Trophoblast cell (in vitro differentiated cells and primary cell): ENCODE data around the gene RANBP10.

ENCODE experiments used
- DNase-seq, 2 donors: peaks; one replicate each; pipeline ENCODE4 v3.0.0-alpha.2; 2016
- H2AFZ ChIP-seq: 2 replicates; pipeline ENCODE4 v1.6.1; 2013; ENCODE audit warnings: low read length, moderate library complexity, mild to moderate bottlenecking; ENCODE audit not compliant: insufficient read depth, poor library complexity
- H2AK5ac ChIP-seq: 2 replicates; pipeline ENCODE4 v1.6.1; 2013; ENCODE audit warnings: mild to moderate bottlenecking, low read length
- H2BK120ac ChIP-seq: 2 replicates; pipeline ENCODE4 v1.6.1; 2013; ENCODE audit warnings: low read length, mild to moderate bottlenecking, moderate library complexity; ENCODE audit not compliant: insufficient read depth, poor library complexity
- H2BK12ac ChIP-seq: 2 replicates; pipeline ENCODE4 v1.6.1; 2013; ENCODE audit warnings: mild to moderate bottlenecking, low read length, moderate library complexity
- H2BK5ac ChIP-seq: 2 replicates; pipeline ENCODE4 v1.6.1; 2013; ENCODE audit warnings: low read length, low read depth, moderate library complexity, mild to moderate bottlenecking; ENCODE audit not compliant: poor library complexity
- H3K14ac ChIP-seq: 2 replicates; pipeline ENCODE4 v1.6.1; 2013; ENCODE audit warnings: mild to moderate bottlenecking, low read length
- H3K18ac ChIP-seq: 2 replicates; pipeline ENCODE4 v1.6.1; 2013; ENCODE audit warnings: mild to moderate bottlenecking, low read length
- H3K23ac ChIP-seq: 2 replicates; pipeline ENCODE4 v1.6.1; 2013; ENCODE audit warnings: low read length
- H3K27ac ChIP-seq: 2 replicates; pipeline ENCODE4 v1.5.1; 2013; ENCODE audit warnings: low read depth, mild to moderate bottlenecking, inconsistent platforms, low read length, moderate library complexity
- H3K27me3 ChIP-seq: 2 replicates; pipeline ENCODE4 v1.6.1; 2013; ENCODE audit warnings: inconsistent platforms, mild to moderate bottlenecking, low read length, moderate library complexity; ENCODE audit not compliant: insufficient read depth
- H3K36me3 ChIP-seq, 2 experiments: 1 replicate in 1 of 2; 2 replicates in 1 of 2; pipeline ENCODE4 v1.6.1; 2013; ENCODE audit warnings: low read length in 2 of 2, mild to moderate bottlenecking in 2 of 2, moderate library complexity in 1 of 2; ENCODE audit not compliant: insufficient read depth in 2 of 2, control insufficient read depth in 1 of 2
- H3K4ac ChIP-seq: 2 replicates; pipeline ENCODE4 v1.6.1; 2013; ENCODE audit warnings: low read depth, mild to moderate bottlenecking, low read length, moderate library complexity
- H3K4me1 ChIP-seq, 2 experiments: 1 replicate in 1 of 2; 2 replicates in 1 of 2; pipeline ENCODE4 v1.6.1; 2013; ENCODE audit warnings: low read length in 2 of 2, mild to moderate bottlenecking in 2 of 2, moderate library complexity in 1 of 2; ENCODE audit not compliant: insufficient read depth in 2 of 2, control insufficient read depth in 1 of 2
- H3K4me2 ChIP-seq: 2 replicates; pipeline ENCODE4 v1.6.1; 2013; ENCODE audit warnings: inconsistent platforms, mild to moderate bottlenecking, low read length, moderate library complexity
- H3K4me3 ChIP-seq: 2 replicates; pipeline ENCODE4 v1.5.1; 2013; ENCODE audit warnings: mild to moderate bottlenecking, low read depth, low read length, inconsistent platforms
- H3K79me1 ChIP-seq: one replicate; pipeline ENCODE4 v1.6.1; 2013; ENCODE audit warnings: low read length
- H3K79me2 ChIP-seq: 2 replicates; pipeline ENCODE4 v1.6.1; 2013; ENCODE audit warnings: low read length, mild to moderate bottlenecking; ENCODE audit not compliant: control insufficient read depth, insufficient read depth, poor library complexity
- H3K9ac ChIP-seq: 2 replicates; pipeline ENCODE4 v1.6.1; 2013; ENCODE audit warnings: mild to moderate bottlenecking, low read length
- H3K9me3 ChIP-seq: 2 replicates; pipeline ENCODE4 v1.6.1; 2013; ENCODE audit warnings: low read depth, mild to moderate bottlenecking, control low read depth, inconsistent platforms, low read length; ENCODE audit not compliant: insufficient read depth
- H4K12ac ChIP-seq: 2 replicates; pipeline ENCODE4 v1.6.1; 2013; ENCODE audit warnings: low read depth, mild to moderate bottlenecking, low read length, moderate library complexity
- H4K8ac ChIP-seq: 2 replicates; pipeline ENCODE4 v1.6.1; 2013; ENCODE audit warnings: low read depth, mild to moderate bottlenecking, low read length, moderate library complexity
- H4K91ac ChIP-seq: one replicate; pipeline ENCODE4 v1.6.1; 2013; ENCODE audit warnings: low read depth, mild to moderate bottlenecking, low read length, moderate library complexity
- WGBS: extraction: QIAGEN DNeasy Blood & Tissue Kit; methylation state at CpG from one replicate; pipeline ENCODE4 v1.1.7; 2013; ENCODE audit warnings: missing lambda C conversion rate; ENCODE audit not compliant: insufficient read length, insufficient coverage; ENCODE audit errors: extremely low coverage; 5-methylcytosine and 5-hydroxymethylcytosine counted together

RANBP10 gene

GRCh38 chr16:67844497-67844896 lies 38.1 kb upstream of the RANBP10 start:
- H2BK12ac ChIP-seq, result no peak overlapping the region
- no peak overlapping the region for H2AK5ac ChIP-seq
- H3K4ac ChIP-seq, result no peak overlapping the region
- H2BK5ac ChIP-seq, result no peak overlapping the region
- H3K4me2 ChIP-seq, result no peak overlapping the region
- no peak overlapping the region for H3K27ac ChIP-seq
- no peak overlapping the region for H3K4me3 ChIP-seq
- H4K8ac ChIP-seq, result no peak overlapping the region
- DNase-seq, result peak in 1 of 2 donors; percentile 28
- no peak overlapping the region for H2BK120ac ChIP-seq
- no CpG with 5 or more reads among the region's 4 CpGs for WGBS
- H4K12ac ChIP-seq, result no peak overlapping the region
- peaks cover 21 to 25% of the 10 kb centered on the region in 2 experiments for H3K4me1 ChIP-seq
- peaks cover 19% of the 10 kb centered on the region for H3K79me1 ChIP-seq
- H3K18ac ChIP-seq, result no peak overlapping the region
- H3K23ac ChIP-seq, result no peak overlapping the region
- H3K9ac ChIP-seq, result no peak overlapping the region
- H3K9me3 ChIP-seq, result no peaks in the 10 kb centered on the region
- H3K14ac ChIP-seq, result no peak overlapping the region
- peaks cover 21% of the 10 kb centered on the region for H3K79me2 ChIP-seq
- no peak overlapping the region for H2AFZ ChIP-seq
- no peak overlapping the region for H4K91ac ChIP-seq
- H3K27me3 ChIP-seq, result no peaks in the 10 kb centered on the region
- peaks cover 2 to 16% of the 10 kb centered on the region in 2 experiments for H3K36me3 ChIP-seq

DNA sequence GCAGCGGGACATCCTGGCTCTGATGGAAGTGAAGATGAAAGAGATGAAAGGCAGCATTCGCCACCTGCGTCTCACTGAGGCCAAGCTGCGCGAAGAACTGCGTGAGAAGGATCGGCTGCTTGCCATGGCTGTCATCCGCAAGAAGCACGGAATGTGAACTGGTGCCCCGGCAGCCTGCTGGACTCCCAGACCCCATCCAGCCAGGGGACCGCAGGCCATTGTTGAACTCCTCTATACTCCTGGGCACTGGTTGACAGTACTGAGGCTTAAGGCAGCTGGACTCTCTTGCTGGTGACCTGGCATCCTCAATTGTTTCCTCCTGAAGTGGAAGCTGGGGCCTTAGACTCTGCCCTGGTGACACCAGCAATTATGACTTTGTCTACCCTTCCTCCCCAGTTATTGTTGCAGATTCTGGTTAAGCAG lies 37.0 kb upstream of the RANBP10 start:
- H3K4ac ChIP-seq, result peak overlapping the region; percentile 43
- no peak overlapping the region for H2BK5ac ChIP-seq
- H3K36me3 ChIP-seq, result peaks cover 2 to 9% of the 10 kb centered on the region in 2 experiments
- peak overlapping the region; percentile 6 for H3K18ac ChIP-seq
- no peaks in the 10 kb centered on the region for H3K9me3 ChIP-seq
- H2AFZ ChIP-seq, result no peak overlapping the region
- H3K4me3 ChIP-seq, result peak overlapping the region; percentile 87
- no peak overlapping the region for H3K27ac ChIP-seq
- peaks cover 20 to 25% of the 10 kb centered on the region in 2 experiments for H3K4me1 ChIP-seq
- peak overlapping the region; percentile 14 for H3K9ac ChIP-seq
- H3K23ac ChIP-seq, result no peak overlapping the region
- no peak overlapping the region for H2BK120ac ChIP-seq
- H4K91ac ChIP-seq, result no peak overlapping the region
- peak overlapping the region; percentile 99 for H3K4me2 ChIP-seq
- no CpG with 5 or more reads among the region's 11 CpGs for WGBS
- peaks cover 19% of the 10 kb centered on the region for H3K79me1 ChIP-seq
- H3K27me3 ChIP-seq, result no peaks in the 10 kb centered on the region
- peaks cover 15% of the 10 kb centered on the region for H3K79me2 ChIP-seq
- H2BK12ac ChIP-seq, result no peak overlapping the region
- H4K8ac ChIP-seq, result no peak overlapping the region
- H3K14ac ChIP-seq, result no peak overlapping the region
- peak in 1 of 2 donors; percentile 31 for DNase-seq
- no peak overlapping the region for H2AK5ac ChIP-seq
- H4K12ac ChIP-seq, result no peak overlapping the region

DNA sequence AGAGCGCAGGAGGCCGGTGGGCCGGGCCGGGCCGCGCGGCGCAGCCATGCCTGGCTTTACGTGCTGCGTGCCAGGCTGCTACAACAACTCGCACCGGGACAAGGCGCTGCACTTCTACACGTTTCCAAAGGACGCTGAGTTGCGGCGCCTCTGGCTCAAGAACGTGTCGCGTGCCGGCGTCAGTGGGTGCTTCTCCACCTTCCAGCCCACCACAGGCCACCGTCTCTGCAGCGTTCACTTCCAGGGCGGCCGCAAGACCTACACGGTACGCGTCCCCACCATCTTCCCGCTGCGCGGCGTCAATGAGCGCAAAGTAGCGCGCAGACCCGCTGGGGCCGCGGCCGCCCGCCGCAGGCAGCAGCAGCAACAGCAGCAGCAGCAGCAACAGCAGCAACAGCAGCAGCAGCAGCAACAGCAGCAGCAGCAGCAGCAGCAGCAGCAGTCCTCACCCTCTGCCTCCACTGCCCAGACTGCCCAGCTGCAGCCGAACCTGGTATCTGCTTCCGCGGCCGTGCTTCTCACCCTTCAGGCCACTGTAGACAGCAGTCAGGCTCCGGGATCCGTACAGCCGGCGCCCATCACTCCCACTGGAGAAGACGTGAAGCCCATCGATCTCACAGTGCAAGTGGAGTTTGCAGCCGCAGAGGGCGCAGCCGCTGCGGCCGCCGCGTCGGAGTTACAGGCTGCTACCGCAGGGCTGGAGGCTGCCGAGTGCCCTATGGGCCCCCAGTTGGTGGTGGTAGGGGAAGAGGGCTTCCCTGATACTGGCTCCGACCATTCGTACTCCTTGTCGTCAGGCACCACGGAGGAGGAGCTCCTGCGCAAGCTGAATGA lies 36.4 kb upstream of the RANBP10 start:
- Histone ChIP-seq H3K9ac (peak overlapping the region; percentile 82), H3K14ac (peak overlapping the region; percentile 3), H3K18ac (peak overlapping the region; percentile 20), H3K4me2 (peak overlapping the region; percentile 99), H2AK5ac (no peak overlapping the region), H3K4me3 (peak overlapping the region; percentile 87), H3K79me2 (peaks cover 9% of the 10 kb centered on the region), H4K8ac (peak overlapping the region; percentile 25), H4K12ac (peak overlapping the region; percentile 0), H3K4me1 (peaks cover 16 to 22% of the 10 kb centered on the region in 2 experiments), H2BK12ac (no peak overlapping the region), H3K27me3 (no peaks in the 10 kb centered on the region), H3K23ac (no peak overlapping the region), H2BK5ac (no peak overlapping the region), H2BK120ac (no peak overlapping the region), H3K4ac (no peak overlapping the region), H3K27ac (peak overlapping the region; percentile 99), H3K9me3 (no peaks in the 10 kb centered on the region), H4K91ac (peak overlapping the region; percentile 95), H2AFZ (peak overlapping the region; percentile 9), H3K36me3 (peaks cover 2 to 9% of the 10 kb centered on the region in 2 experiments), H3K79me1 (peaks cover 16% of the 10 kb centered on the region)
- peak; percentile 14 to 54 for DNase-seq
- WGBS, result no CpG with 5 or more reads among the region's 67 CpGs

DNA sequence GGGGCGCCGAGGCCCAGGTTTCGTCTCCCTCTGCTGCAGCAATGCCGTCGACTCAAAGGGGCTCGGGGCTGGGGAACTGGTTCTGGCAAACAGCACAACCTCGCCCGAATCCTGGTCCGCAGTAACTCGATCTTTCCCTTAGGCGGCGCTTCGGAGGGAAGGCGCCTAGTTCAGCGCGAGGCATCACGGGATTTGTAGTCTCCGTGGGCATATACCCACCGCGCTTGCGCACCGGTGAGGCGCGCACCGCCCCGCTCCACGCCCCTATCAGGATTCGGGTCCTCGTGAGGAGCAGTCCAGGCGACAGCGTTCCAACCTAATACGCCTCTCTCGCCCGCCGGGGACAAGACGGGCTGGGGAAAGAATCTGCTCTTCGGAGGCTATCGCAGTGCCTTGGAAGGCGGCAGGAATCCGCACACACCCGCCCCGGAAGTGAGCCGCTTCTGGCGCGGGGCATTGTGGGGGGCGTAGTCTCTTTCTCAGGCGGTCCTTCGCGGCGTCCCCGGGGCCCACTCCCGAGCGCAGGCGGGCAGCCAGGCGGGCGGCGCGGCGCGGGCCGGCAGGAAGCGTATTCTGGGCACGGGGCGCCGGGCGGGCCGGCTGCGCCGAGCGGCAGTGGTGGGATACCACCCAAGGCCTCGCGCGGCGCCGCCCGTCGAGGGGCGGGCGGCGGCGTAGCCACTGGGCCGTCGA lies 35.6 kb upstream of the RANBP10 start, which contains the start of gene THAP11:
TSS of gene THAP11 (plus strand) at position 505 of the 693 bp plus-strand sequence. CDS start 235 bp downstream, outside the sequence.
- Histone ChIP-seq H3K79me2 (peaks cover 4% of the 10 kb centered on the region), H3K14ac (peak within 1 kb of the TSS; percentile 98), H3K18ac (peak within 1 kb of the TSS; percentile 91), H3K4me2 (peak within 1 kb of the TSS; percentile 99), H3K4ac (peak within 1 kb of the TSS; percentile 77), H3K79me1 (peaks cover 11% of the 10 kb centered on the region), H4K8ac (peak within 1 kb of the TSS; percentile 94), H3K36me3 (peaks cover 2 to 9% of the 10 kb centered on the region in 2 experiments), H3K27me3 (no peaks in the 10 kb centered on the region), H3K23ac (no peak within 1 kb of the TSS), H4K12ac (peak within 1 kb of the TSS; percentile 95), H2AFZ (peak within 1 kb of the TSS; percentile 99), H3K9ac (peak within 1 kb of the TSS; percentile 90), H3K27ac (peak within 1 kb of the TSS; percentile 99), H2BK5ac (peak within 1 kb of the TSS; percentile 99), H3K4me3 (peak within 1 kb of the TSS; percentile 87), H2AK5ac (no peak within 1 kb of the TSS), H2BK12ac (peak within 1 kb of the TSS; percentile 67), H3K4me1 (peaks cover 16 to 22% of the 10 kb centered on the region in 2 experiments), H2BK120ac (peak within 1 kb of the TSS; percentile 97), H3K9me3 (no peaks in the 10 kb centered on the region), H4K91ac (peak within 1 kb of the TSS; percentile 95)
- peak; percentile 96 to 99 for DNase-seq
- WGBS, result no CpG with 5 or more reads among the region's 83 CpGs
